Testis (tissue), 2 donors: ENCODE measurements around the gene STEEP1.

Experiments
- CTCF ChIP-seq, 3 experiments: fragments of 450-650 bp in 2 of 3; fragments of 200-600 bp in 1 of 3; sonication (generic) in 1 of 3; IDR thresholded peaks; one replicate each; pipeline ENCODE4 v1.5.1; 2016 to 2019; ENCODE audit warnings: antibody characterized with exemption in 3 of 3, mild to moderate bottlenecking in 2 of 3, moderate library complexity in 1 of 3
- POLR2A ChIP-seq: fragments of 450-650 bp; IDR thresholded peaks from one replicate; pipeline ENCODE4 v1.6.1; 2017; ENCODE audit warnings: antibody characterized with exemption, mild to moderate bottlenecking, moderate library complexity

- no peak for TF ChIP-seq CTCF (IDR thresholded peaks at IDR 0.05)
- no peak for TF ChIP-seq POLR2A
Measured at GRCh38 chrX:119492463-119492862, 72.7 kb downstream of the STEEP1 start.
